Endodermal cell (in vitro differentiated cells): ENCODE data around the gene DHTKD1. TPM values are rescaled to one million over a fixed set of nuclear protein-coding genes. Genes with fewer than 3 reads are reported as not detected.

ENCODE experiments used
- DNase-seq: peaks from one replicate; pipeline ENCODE4 v3.0.0-alpha.2; 2017
- H3K27ac ChIP-seq: 2 replicates; pipeline ENCODE4 v1.5.1; 2013; ENCODE audit warnings: mild to moderate bottlenecking, low read depth, low read length, moderate library complexity
- H3K27me3 ChIP-seq: 2 replicates; pipeline ENCODE4 v1.6.1; 2013; ENCODE audit warnings: mild to moderate bottlenecking, low read length, moderate library complexity; ENCODE audit not compliant: insufficient read depth, control insufficient read depth, poor library complexity, severe bottlenecking
- H3K36me3 ChIP-seq: 2 replicates; pipeline ENCODE4 v1.7.0; 2013; ENCODE audit warnings: mild to moderate bottlenecking, low read length, moderate library complexity; ENCODE audit not compliant: control insufficient read depth, insufficient read depth
- H3K4me1 ChIP-seq: one replicate; pipeline ENCODE4 v1.7.0; 2013; ENCODE audit warnings: low read length; ENCODE audit not compliant: control insufficient read depth, insufficient read depth
- H3K4me3 ChIP-seq: 2 replicates; pipeline ENCODE4 v1.5.1; 2013; ENCODE audit warnings: mild to moderate bottlenecking, low read length, moderate library complexity
- H3K9ac ChIP-seq: 2 replicates; pipeline ENCODE4 v1.6.1; 2013; ENCODE audit warnings: mild to moderate bottlenecking, low read length, moderate library complexity; ENCODE audit not compliant: poor library complexity, severe bottlenecking; ENCODE audit errors: extremely low read depth
- H3K9me3 ChIP-seq: 2 replicates; pipeline ENCODE4 v1.6.1; 2013; ENCODE audit warnings: mild to moderate bottlenecking, low read length, moderate library complexity; ENCODE audit not compliant: control insufficient read depth
- H3K27ac Mint-ChIP-seq: 2 replicates; pipeline ENCODE4 v1.8.0; 2020; ENCODE audit warnings: mixed read lengths
- H3K27me3 Mint-ChIP-seq: 2 replicates; pipeline ENCODE4 v1.8.0; 2021; ENCODE audit warnings: mild to moderate bottlenecking, mixed read lengths; ENCODE audit not compliant: insufficient read depth
- H3K36me3 Mint-ChIP-seq: 2 replicates; pipeline ENCODE4 v1.8.0; 2020; ENCODE audit warnings: low read depth, mixed read lengths
- H3K4me1 Mint-ChIP-seq: 2 replicates; pipeline ENCODE4 v1.8.0; 2020; ENCODE audit warnings: mixed read lengths
- H3K4me3 Mint-ChIP-seq: 2 replicates; pipeline ENCODE4 v1.8.0; 2020; ENCODE audit warnings: mild to moderate bottlenecking, moderate library complexity, mixed read lengths
- H3K9me3 Mint-ChIP-seq: 2 replicates; pipeline ENCODE4 v1.8.0; 2020; ENCODE audit warnings: mild to moderate bottlenecking, mixed read lengths
- CTCF ChIP-seq: fragments of 200-600 bp; sonication (generic); conservative IDR thresholded peaks from 2 replicates; pipeline ENCODE4 v1.5.0; 2021; ENCODE audit warnings: antibody characterized with exemption, mild to moderate bottlenecking
- WGBS, 2 experiments: methylation state at CpG; one replicate each; pipeline versions ENCODE4 v1.1.5 to v1.1.7; 2013; ENCODE audit warnings: missing lambda C conversion rate in 2 of 2, mixed read lengths in 1 of 2; ENCODE audit not compliant: insufficient coverage in 1 of 2, insufficient read length in 1 of 2; 5-methylcytosine and 5-hydroxymethylcytosine counted together
- total RNA-seq, 2 donors: library from RNA; stranded (reverse); fragmentation: NEBNext Ultra II Directional in 1 of 2; extraction: Animal tissue kit (Norgen Biotek cat#: 25700) in 1 of 2; gene quantifications; 2 replicates in 1 of 2; 3 replicates in 1 of 2; pipeline ENCODE4 v1.2.1, GENCODE V29; 2021

Gene DHTKD1
- total RNA-seq, 2 donors from 2014 or later: 56.9 to 61.5 TPM

- H3K4me3 Mint-ChIP-seq: no peak overlapping the region
- H3K4me1 Mint-ChIP-seq: no peaks in the 10 kb centered on the region
- Histone ChIP-seq H3K9me3 (no peaks in the 10 kb centered on the region), H3K27ac (no peak overlapping the region), H3K36me3 (peaks cover 52% of the 10 kb centered on the region), H3K9ac (no peak overlapping the region), H3K4me1 (no peaks in the 10 kb centered on the region), H3K4me3 (no peak overlapping the region), H3K27me3 (no peaks in the 10 kb centered on the region)
- H3K36me3 Mint-ChIP-seq: peaks cover 49% of the 10 kb centered on the region
- no peak overlapping the region for H3K27ac Mint-ChIP-seq
- no peaks in the 10 kb centered on the region for H3K27me3 Mint-ChIP-seq
- TF ChIP-seq CTCF: no peak
- H3K9me3 Mint-ChIP-seq: no peaks in the 10 kb centered on the region
- no peak for DNase-seq
- WGBS, 2 experiments: 94% methylated on average over 2 to 3 of the region's 3 CpGs
Measured at GRCh38 chr10:12144538-12144937, 75.8 kb downstream of the DHTKD1 start.

DNA sequence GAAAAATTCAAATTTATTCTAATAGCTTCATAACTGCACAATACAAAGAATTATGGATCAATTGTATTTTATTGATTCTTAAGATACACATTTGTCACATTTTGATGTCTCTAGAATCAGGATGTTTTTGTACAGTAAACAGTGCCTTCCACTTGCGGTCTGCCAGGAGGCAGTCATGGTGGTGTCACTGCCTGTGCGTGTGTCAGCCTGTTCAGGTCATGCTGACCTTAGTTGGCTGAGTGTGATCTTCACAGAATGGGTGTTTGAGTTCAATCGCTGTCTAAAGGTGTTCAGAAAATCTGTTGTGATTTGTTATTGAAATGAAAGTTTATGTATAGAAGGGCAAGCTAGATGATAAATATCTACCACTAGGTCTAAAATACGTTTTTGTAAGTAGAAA, 81.4 kb downstream of the DHTKD1 start:
- Mint-ChIP-seq H3K4me1 (no peaks in the 10 kb centered on the region), H3K36me3 (peaks cover 32% of the 10 kb centered on the region), H3K9me3 (no peaks in the 10 kb centered on the region), H3K27ac (no peak overlapping the region), H3K4me3 (no peak overlapping the region), H3K27me3 (no peaks in the 10 kb centered on the region)
- Histone ChIP-seq H3K36me3 (peaks cover 30% of the 10 kb centered on the region), H3K27me3 (no peaks in the 10 kb centered on the region), H3K4me3 (no peak overlapping the region), H3K4me1 (no peaks in the 10 kb centered on the region), H3K9me3 (no peaks in the 10 kb centered on the region), H3K9ac (no peak overlapping the region), H3K27ac (no peak overlapping the region)
- DNase-seq: no peak
- whole genome bisulfite sequencing, 2 experiments: 73 to 82% methylated on average over 2 to 4 of the region's 4 CpGs
- TF ChIP-seq CTCF: no peak

DNA sequence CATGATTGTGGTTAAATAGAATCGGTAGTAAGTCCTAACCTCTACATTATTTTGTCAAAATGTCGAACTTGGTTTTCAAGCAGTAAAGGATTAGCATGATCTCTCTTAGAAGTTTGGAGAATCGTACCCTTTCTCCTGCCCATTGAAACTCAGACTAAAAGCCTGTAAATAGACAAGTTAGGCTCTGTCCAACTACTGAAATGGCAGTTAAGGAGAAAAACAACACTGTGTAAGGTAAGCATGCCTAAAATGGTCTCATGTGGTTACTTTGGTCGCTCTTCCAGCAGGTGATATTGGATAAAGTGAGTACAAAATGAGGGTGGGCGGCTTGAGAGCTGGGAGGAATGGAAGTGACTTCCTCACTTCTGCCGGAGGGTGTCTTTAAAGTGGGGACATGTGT, 85.8 kb downstream of the DHTKD1 start:
- Histone ChIP-seq H3K4me1 (no peaks in the 10 kb centered on the region), H3K9me3 (no peaks in the 10 kb centered on the region), H3K36me3 (peaks cover 45% of the 10 kb centered on the region), H3K4me3 (no peak overlapping the region), H3K27ac (no peak overlapping the region), H3K9ac (no peak overlapping the region), H3K27me3 (no peaks in the 10 kb centered on the region)
- no peak for TF ChIP-seq CTCF
- no peak for DNase-seq
- WGBS, 2 experiments: 87 to 95% methylated on average over 4 to 6 of the region's 6 CpGs
- H3K27ac Mint-ChIP-seq: no peak overlapping the region
- H3K27me3 Mint-ChIP-seq: no peaks in the 10 kb centered on the region
- peaks cover 34% of the 10 kb centered on the region for H3K36me3 Mint-ChIP-seq
- H3K4me3 Mint-ChIP-seq: no peak overlapping the region
- H3K4me1 Mint-ChIP-seq: no peaks in the 10 kb centered on the region
- no peaks in the 10 kb centered on the region for H3K9me3 Mint-ChIP-seq
